ENCODE data around the gene CAMSAP1. TPM values are rescaled to one million over a fixed set of nuclear protein-coding genes. Genes with fewer than 3 reads are reported as not detected.

CAMSAP1 gene
- polyA plus RNA-seq, 12 donors: 18.1 to 32.5 (median 25.4) TPM; not detected in 1

DNA sequence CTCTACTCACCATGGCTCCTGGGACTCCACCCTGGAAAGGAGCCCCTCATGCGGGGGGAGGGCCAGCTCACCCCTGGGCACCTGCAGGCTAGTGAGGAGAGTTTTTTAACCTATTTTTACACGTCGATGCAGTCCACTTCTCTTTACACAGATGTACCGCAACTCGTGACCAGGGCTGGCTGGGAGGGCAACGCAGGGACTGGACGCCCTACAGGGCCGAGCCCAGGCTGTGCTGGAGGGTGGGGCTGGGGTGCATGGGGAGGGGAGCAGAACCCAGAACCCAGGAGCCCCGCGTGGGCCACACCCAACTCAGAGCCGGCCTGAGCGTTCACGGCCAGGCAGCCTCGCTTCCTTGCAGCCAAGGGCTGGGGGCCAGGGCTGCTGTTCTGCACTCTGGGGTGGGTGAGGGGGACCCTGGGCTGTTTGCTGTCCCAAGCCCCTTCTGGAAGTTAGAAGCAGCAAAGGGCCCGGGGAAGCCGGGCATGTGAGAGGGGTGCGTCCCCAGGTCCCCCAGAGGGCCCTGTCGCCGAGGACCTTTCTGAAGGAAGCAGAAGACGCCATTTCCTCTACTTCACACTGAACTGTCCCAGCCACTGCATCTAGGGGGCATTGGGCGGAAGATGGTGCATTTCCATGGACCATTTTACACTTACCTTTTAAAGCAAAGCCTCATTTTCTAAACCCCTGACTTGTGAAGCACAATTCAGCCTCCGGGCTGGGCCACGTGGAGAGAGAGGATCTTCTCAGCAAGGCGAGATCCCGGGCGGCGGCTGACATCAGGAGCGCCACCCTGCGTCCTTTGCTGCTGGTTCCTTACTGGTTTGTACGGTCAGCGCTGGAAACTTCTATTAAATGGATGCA is 114.8 kb downstream of the CAMSAP1 start:
- DNase-seq: no peak

DNA sequence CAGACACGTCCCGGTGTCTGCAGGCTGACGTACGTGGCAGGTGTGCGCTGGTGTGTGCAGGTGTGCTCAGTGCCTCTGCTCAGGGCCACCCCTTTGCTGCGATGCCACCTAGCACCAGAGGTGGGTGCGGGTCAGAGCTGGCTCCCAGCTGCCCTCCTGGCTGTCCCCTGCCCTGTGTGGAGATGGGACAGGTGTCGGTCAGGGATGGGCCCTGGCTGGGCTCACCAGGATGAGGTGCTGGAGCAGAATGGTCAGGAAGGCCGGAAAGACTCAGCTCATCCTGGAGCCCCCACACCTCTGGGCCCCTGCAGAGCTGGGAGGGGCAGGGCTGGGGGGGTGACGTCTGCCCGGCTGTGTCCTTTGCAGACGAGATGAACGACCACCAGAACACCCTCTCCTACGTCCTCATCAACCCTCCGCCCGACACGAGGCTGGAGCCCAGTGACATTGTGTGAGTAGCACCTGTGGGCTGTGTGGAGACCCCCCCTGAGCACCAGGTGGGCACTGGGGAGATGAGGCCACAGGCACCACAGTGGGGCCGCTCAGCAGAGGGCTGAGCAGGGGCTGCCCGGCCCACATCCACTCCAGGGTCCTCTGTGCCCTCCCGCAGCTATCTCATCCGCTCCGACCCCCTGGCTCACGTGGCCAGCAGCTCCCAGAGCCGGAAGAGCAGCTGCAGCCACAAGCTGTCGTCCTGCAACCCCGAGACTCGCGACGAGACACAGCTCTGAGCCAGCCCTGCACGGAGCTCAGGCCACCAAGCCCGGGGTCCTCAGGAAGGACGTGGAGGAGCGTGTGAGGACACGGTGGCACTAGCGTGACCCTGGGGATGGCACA is 115.7 kb downstream of the CAMSAP1 start:
- no peak for DNase-seq

DNA sequence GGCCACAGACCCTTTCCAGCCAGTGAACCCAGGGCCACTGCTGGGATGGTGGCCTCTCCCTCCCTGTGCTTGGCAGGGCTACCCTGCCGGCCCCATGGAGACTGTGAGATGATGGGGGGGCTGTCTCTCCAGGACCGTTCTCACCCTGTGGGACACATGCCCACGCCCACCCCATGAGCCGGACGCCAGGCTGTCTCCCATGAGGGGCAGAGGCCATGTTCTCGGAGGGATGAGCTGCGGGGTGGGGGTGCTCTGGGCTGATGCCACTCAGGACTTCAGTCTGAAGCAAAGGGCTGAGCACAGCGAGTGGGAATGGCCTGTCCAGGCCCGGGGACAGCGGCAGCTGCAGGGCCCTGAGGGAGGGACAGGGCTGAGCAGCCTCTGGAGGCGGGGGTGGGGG is 116.5 kb downstream of the CAMSAP1 start:
- DNase-seq: no peak

DNA sequence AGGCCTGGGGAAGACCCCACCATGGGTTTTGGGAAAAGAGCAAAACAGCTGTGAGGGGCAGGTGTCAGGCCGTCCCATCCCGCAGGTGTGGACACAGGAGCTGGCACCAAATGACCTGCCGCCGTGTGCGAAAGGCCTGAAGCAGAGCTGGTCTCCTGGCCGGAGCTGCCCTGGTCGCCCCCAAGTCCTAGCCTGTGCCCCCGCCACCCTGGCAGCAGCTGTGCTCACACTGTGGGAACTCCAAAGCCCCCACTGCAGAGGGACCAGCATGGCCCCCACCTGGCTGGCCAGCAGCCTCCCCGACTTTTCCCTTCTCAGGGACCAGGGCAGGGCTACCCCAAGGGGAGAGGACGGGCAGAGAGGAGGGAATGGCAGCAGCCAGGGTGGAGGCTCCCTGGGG is 117.0 kb downstream of the CAMSAP1 start:
- no peak for DNase-seq

DNA sequence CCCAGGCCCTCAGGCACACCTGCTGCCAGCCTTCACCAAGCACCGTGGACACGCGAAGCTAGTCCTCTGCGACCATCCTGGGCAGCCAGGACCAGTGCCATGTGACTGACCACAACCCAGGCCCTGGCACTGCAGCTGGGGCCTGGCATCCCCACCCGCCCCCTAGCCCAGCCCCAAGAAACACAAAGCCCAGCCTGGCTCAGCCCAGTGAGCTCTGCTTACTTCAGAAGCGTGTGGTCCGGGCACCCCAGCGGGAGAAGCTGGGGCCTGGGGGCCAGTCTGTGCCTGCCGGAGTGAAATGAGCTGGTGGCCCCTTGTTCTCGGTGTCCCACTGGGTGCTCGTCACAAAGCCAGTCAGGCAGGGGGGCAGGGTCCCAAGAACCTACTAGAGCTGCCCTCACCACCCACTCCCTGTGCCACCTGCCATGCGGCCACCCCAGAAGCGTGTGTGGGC is 117.5 kb downstream of the CAMSAP1 start:
- no peak for DNase-seq

DNA sequence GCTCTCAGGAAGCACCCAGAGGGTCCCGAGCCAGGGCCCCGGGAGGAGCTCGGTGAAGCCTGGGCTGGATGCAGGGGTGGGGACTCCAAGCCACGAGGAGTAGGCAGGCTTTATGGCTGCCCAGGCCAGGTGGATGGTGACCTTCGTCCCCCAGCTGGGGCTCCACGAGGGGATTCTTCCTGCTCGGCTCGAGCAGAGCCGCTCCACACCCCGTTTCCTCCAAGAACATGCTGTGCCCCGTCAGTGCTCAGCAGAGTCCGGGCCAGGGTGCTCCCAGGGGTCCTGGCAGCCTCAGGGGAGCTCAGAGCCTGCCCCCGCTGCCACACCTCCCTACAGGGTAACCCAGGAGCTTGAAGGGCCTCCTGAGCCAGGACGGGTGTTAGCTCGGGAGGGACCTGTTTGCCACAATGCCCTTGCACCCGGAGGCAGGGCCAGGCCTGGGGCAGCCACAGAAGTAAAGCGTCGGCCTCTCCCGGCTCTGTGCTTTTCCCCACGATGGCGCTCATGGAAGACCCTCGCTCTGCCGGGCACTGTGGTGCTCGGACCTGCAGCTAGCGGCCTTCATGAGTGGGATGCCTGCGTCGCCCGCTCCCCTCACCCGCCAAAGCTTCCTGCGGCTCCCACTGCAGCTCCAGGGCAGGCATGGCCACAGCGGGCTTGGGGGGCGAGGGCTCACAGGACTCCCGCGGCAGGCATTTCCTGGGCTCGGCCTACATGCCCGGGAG is 118.6 kb downstream of the CAMSAP1 start:
- DNase-seq: no peak

DNA sequence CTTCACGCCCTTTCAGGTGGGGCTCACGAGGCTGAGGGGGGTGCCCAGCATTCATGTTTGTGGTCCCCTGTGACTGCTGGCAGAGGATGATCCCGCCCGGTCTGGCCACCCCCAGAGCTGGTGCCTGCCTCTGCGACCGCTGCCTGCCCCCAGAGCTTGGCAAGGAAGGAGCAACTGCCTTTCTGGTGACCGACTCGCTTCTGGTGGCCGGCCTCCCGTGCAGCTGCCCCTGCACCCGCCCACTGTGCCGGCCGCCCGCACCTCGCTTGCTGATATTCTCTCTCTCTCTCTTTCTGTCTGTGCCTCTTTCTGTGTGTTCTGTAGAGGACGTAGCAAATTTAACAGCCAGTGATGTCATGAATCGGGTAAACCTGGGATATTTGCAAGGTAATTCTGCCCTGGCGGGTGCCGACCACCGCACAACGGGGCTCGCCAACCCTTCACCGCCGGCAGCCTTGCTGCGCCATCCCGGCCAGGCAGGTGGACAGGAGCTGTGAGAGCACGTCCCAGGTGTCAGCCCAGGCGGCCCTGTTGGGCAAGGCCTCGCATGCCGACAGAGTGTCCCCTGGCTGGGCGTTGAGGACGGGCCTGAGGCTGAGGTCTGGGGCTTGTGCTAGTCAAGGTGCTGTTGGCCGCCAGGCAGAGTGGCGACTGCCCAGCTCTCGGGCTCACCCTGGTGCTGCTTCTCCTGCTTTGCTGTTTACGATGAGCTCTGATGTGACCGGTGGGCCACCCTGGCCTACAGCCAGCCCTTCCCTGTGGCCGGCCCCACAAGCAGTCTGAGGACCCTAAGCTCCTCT is 119.4 kb downstream of the CAMSAP1 start:
- no peak for DNase-seq

DNA sequence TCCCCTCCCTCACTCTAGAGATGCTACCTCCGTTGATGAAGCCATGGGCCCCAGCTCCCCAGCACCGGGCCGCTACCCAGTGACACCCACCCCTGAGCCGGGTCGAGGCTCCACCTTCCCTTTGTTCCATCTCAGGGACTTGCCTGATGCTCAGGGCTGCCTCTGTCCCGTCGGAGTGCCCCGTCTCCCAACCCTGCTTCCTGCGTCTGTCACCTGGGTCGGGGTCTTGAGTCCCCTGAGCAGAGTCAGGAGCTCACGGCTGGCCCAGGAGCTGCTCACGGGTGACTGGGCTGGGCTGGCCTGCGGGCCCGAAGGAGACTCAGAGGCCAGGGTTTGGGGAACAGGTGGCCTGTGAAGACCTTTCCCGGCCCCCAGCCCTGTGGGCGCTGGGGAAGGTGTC is 120.0 kb downstream of the CAMSAP1 start:
- no peak for DNase-seq

DNA sequence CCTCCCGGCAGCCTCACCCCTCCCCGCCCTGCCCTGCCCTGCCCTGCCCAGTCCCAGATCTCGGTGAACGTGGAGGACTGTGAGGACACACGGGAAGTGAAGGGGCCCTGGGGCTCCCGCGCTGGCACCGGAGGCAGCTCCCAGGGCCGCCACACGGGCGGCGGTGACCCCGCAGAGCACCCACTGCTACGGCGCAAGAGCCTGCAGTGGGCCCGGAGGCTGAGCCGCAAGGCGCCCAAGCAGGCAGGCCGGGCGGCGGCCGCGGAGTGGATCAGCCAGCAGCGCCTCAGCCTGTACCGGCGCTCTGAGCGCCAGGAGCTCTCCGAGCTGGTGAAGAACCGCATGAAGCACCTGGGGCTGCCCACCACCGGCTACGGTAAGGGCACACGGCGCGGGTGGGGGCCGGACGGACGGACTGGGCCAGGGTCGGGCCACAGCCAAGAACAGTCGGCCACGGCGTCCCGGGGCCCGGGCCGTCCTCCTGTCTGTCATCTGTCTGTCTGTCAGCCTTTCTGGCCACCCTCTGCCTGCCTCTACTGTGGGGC is 121.1 kb downstream of the CAMSAP1 start:
- DNase-seq: no peak

DNA sequence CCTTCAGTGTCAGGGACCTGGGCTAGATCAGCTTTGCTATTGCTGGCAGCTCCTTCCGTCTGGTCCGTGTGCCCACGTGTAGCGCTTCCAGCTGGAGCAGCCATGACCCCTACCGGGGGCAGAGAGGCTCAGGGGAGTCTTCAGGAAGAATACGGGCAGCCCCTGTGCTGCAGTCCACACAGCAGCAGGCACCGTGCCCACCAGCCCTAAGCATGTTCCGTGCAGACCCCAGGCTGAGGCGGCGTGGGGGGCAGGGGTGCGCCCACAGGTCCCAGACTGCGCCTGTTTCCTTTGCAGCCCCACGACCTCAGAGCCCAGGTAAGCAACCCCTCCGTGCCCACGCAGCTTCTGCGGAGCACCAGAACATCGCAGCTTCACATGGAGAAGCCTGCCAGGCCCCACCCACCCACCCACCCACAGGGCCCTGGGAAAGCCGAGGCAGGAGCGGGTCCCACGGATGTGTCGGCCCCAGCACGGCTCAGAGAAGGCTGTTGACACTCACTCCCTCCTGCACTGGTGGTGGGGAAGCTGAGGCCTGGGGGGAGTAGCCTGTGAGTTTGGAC is 122.3 kb downstream of the CAMSAP1 start:
- DNase-seq: no peak

DNA sequence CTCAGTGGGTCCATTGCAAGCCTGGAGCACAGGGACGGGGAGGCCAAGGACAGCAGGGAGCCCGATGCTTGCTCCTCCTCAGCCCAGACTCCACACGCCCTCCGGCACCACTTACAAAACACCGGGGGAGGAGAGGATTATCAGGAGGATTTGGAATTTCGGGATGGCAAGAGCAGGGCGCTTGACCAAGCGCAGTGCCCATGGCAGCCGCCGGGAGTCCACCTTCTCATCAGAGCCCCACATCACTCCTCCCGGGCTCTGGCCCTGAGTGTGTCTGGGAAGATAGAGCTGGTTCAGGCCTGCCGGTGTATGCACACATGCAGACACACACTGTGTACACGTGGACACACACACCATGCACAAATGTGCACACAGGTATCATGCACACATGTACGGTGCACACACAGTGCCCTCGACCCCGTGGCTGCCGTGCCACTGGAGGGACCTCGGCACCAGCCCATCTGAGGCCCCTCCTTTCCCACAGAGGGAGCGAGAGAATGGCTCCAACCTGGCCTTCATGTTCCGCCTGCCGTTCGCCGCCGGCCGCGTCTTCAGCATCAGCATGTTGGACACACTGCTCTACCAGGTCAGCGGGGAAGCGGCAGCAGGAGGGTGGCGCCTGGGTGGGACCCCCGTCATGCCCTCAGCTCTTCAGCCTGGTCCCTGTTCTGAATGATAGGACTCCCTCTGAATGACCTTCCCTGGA is 123.7 kb downstream of the CAMSAP1 start:
- no peak for DNase-seq

DNA sequence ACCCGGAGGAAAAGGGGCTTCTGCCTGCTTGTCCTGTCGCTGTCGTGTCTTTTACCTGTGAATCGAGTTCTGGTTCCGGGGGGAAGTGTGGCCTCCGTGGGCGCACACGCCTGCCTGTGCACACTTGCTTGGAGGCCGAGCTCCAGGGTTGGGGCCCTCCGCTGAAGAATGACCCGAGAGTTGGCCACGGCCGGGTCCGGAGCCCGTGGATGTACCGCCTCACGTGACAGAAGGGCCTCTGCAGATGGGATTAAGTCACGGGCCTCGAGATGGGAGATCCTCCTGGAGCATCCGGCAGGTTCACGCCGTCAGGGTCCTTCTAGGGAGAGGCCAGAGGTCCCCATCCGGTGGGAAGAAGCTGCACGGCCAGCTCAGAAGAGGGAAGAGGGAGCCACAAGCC is 124.4 kb downstream of the CAMSAP1 start:
- DNase-seq: no peak

DNA sequence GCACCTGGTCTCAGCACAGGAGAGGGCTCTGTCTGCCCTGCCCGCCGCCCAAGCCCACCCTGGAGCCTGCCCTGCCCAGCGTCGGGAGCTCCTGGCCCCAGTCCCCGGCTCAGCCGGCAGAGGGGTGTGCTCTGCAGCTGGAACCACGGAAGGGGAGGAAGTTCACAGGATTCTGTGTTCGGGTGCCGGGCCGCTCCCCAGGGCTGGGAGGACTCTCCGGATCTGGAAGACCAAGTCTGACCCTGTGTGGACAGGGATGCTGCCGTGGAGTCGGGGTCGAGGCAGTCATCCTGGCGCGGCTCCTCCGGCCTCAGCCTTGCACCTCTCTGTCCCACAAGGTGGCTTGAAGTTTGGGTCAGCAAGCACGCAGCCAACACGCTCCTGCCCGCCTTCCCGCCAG is 126.7 kb downstream of the CAMSAP1 start:
- DNase-seq: no peak

DNA sequence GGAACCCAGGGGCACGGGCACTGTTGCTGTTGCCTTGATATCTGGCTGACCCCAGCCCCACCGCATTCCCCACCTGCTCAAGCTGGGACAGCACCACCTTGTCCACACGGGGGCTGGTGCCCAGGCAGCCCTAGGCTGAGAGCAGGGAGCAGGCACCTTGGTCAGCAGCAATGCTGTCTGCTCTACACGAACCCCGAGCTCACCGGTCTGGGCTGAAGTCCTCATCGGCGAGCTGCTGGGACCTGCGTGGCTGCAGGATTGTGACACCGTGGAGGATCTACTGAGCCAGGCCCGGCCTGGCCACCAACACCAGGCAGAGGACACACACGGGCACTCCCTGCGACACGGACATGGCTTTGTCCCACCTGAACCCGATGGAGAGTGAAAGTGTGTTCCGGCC is 127.3 kb downstream of the CAMSAP1 start:
- no peak for DNase-seq

DNA sequence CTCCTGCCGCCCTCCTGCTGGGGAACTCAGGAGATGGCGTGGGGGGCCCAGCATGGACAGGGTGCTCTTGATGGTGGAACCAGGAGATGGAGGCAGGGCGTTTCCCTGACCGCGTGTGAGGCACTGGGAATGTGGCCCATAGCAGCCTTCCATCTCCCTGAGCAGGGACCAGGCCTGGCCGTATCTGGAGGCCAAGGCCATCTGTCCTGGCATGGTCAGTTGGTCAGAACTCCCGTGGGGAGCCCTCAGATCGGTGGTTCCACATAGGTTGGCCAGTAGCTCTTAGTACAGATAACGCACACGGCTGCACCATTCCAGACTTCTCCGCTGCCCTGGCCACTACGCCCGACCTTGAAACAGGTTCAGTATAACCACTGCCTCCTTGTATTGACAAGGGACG is 127.8 kb downstream of the CAMSAP1 start:
- DNase-seq: no peak

DNA sequence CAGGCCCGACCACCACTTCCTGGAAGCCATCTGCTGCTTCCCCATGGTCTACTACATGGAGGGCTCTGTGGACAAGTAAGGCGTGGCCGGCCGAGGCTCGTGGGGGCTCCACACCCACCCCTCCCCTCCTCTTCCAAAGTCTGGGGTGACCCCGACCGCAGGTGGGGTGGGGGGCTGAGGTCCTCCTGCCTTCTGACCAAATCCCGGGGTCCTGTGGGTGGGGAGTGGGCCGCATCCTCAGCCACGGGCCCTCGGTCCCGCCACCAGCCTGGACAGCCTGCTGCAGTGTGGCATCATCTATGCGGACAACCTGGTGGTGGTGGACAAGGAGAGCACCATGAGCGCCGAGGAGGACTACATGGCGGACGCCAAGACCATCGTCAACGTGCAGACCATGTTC is 128.9 kb downstream of the CAMSAP1 start:
- DNase-seq: no peak

DNA sequence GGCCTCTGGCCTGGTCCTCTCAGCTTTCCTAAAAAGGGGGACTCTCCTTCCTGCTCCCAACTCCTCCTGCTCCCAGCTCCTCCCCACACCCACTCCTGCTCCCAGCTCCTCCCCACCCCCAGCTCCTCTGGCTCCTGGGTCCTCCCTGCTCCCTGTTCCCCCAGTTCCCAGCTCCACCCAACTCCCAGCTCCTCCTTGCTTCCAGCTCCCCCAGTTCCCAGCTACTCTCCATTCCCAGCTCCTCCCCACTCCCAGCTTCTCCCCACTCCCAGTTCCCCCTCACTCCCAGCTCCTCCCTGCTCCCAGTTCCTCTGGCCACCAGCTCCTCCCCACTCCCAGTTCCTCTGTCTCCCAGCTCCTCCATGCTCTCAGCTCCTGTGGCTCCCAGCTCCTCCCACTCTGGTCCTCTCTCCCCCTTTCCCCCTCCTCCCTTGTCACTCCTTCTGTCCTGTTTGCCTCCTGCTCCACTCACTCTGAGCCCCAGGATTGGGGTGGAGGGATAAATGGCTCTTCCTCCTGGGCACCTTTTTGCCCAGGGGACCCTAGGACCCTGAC is 129.6 kb downstream of the CAMSAP1 start:
- no peak for DNase-seq

DNA sequence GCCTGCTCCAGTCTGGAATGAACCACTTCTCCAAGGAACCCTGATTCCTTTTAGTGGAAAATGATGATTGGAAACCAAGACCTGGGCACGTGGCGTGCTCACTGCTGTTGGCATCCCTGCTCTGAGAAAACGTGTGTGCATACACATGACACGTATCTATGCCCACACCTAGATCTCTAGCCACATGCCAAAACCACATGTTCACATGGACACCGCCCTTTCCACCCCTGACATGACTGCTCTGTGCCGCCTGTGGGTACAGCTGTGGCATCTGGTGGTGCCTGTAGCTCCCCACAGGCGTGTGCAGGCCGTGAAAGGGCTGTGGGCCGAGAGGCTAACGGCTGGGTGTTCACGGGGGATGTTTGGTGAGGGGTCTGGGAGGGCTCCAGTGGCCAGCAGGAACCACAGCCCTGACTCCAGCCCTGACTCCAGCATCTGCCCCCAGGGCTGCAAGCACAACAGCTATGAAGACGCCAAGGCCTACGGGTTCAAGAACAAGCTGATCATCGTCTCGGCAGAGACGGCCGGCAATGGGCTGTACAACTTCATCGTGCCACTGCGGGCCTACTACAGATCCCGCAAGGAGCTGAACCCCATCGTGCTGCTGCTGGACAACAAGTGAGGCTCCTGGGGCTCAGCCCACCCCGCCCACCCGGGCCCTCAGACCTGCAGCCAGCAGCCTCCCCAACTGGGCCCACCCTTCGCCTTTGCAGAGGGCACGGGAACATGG is 130.3 kb downstream of the CAMSAP1 start:
- no peak for DNase-seq

DNA sequence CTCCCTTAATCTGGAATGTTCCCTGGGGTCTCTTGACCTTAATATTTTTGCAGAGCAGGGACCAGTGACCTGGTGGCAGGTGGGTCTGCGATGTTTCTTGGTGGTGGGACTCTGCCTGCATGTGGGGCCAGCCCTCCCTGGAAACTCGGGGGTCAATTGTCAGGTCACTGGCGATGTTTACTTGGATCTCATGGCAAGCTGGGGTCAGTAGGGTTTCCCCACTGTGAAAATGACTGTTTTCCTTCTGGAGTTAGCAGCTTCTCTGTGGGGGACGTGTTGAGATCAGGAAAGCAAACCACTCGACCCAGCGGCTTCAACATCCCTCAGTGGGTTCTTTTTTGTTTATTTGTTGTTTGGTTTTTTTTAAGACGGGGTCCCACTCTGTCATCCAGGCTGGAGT is 131.4 kb downstream of the CAMSAP1 start:
- DNase-seq: no peak

Data from muscle of arm (tissue), 12 donors.